ENCODE results near the gene OR51F2. TPM values are rescaled to one million over a fixed set of nuclear protein-coding genes. Genes with fewer than 3 reads are reported as not detected.
"Not testable (repeated sequence)": the region's sequence is repeated elsewhere in the genome, so short reads cannot be mapped to it uniquely, and the experiment has no call there.

OR51F2 gene
- total RNA-seq, 4 donors from 2014 or later: not detected

- H3K9me3 ChIP-seq: no peaks in the 10 kb centered on the region
- H3K27ac ChIP-seq: no peak overlapping the region
- H3K27me3 ChIP-seq: no peaks in the 10 kb centered on the region
- 24% methylated on average over 1 of the region's 1 CpG; no CpG with 5 or more reads in 1 of the 2 donors for WGBS, 2 donors
- no peaks in the 10 kb centered on the region for H3K4me1 ChIP-seq
- no peaks in the 10 kb centered on the region for H3K36me3 ChIP-seq
- intact Hi-C loops (cut with DNase I): no loop called here
- no peak for DNase-seq
- no peak overlapping the region for H3K4me3 ChIP-seq
- no peak for TF ChIP-seq CTCF (IDR thresholded peaks at IDR 0.05)
- TF ChIP-seq POLR2A (IDR thresholded peaks at IDR 0.05): no peak
Measured at GRCh38 chr11:4830346-4830745, 9.2 kb downstream of the OR51F2 start.

- intact Hi-C loops (cut with DNase I): no loop called here
- Histone ChIP-seq H3K36me3 (no peaks in the 10 kb centered on the region), H3K27ac (no peak overlapping the region), H3K4me3 (no peak overlapping the region), H3K27me3 (no peaks in the 10 kb centered on the region), H3K9me3 (no peaks in the 10 kb centered on the region), H3K4me1 (no peaks in the 10 kb centered on the region)
- DNase-seq: no peak
- TF ChIP-seq CTCF (IDR thresholded peaks at IDR 0.05): no peak
- TF ChIP-seq POLR2A (IDR thresholded peaks at IDR 0.05): no peak
- WGBS, 2 donors: 33 to 47% methylated on average over 2 of the region's 2 CpGs
Measured at GRCh38 chr11:4830909-4831308, 9.8 kb downstream of the OR51F2 start.

- no peaks in the 10 kb centered on the region for H3K4me1 ChIP-seq
- H3K27me3 ChIP-seq: no peaks in the 10 kb centered on the region
- H3K36me3 ChIP-seq: no peaks in the 10 kb centered on the region
- H3K9me3 ChIP-seq: no peaks in the 10 kb centered on the region
- 62 to 70% methylated on average over 1 to 2 of the region's 2 CpGs for WGBS, 2 donors
- H3K27ac ChIP-seq: no peak overlapping the region
- no peak for TF ChIP-seq CTCF (IDR thresholded peaks at IDR 0.05)
- TF ChIP-seq POLR2A (IDR thresholded peaks at IDR 0.05): no peak
- DNase-seq: no peak
- H3K4me3 ChIP-seq: no peak overlapping the region
- intact Hi-C loops (cut with DNase I): no loop called here
Measured at GRCh38 chr11:4839851-4840549, 18.9 kb downstream of the OR51F2 start.

- no peaks in the 10 kb centered on the region for H3K27me3 ChIP-seq
- H3K36me3 ChIP-seq: no peaks in the 10 kb centered on the region
- H3K27ac ChIP-seq: no peak within 1 kb of the TSS
- H3K4me3 ChIP-seq: no peak within 1 kb of the TSS
- TF ChIP-seq CTCF (IDR thresholded peaks at IDR 0.05) (no peak), POLR2A (IDR thresholded peaks at IDR 0.05) (no peak)
- no peak for DNase-seq
- whole genome bisulfite sequencing, 2 donors: 63 to 74% methylated on average over 9 of the region's 9 CpGs
- no peaks in the 10 kb centered on the region for H3K4me1 ChIP-seq
- H3K9me3 ChIP-seq: no peaks in the 10 kb centered on the region
- intact Hi-C loops (cut with DNase I): no loop called here
Measured at GRCh38 chr11:4848908-4849532, 27.9 kb downstream of the OR51F2 start, which contains the start of gene OR51S1. Gene OR51S1 (minus strand): TSS chr11:4849208. CDS start chr11:4849208, 0 bp downstream.

GRCh38 chr11:4851033-4851432 lies 29.9 kb downstream of the OR51F2 start:
- Histone ChIP-seq H3K4me1 (no peaks in the 10 kb centered on the region), H3K36me3 (no peaks in the 10 kb centered on the region), H3K27me3 (no peaks in the 10 kb centered on the region), H3K9me3 (no peaks in the 10 kb centered on the region), H3K27ac (no peak overlapping the region), H3K4me3 (no peak overlapping the region)
- no peak for DNase-seq
- TF ChIP-seq CTCF (IDR thresholded peaks at IDR 0.05) (no peak), POLR2A (IDR thresholded peaks at IDR 0.05) (no peak)
- intact Hi-C loops (cut with DNase I): no loop called here
- 7 to 28% methylated on average over 4 of the region's 4 CpGs for WGBS, 2 donors

- H3K4me3 ChIP-seq; intact Hi-C loops (cut with DNase I); H3K36me3 ChIP-seq; H3K4me1 ChIP-seq; H3K9me3 ChIP-seq; H3K27ac ChIP-seq; DNase-seq; H3K27me3 ChIP-seq: not testable (repeated sequence)
- WGBS, 2 donors: 72 to 100% methylated on average over 3 to 4 of the region's 7 CpGs
Measured at GRCh38 chr11:4854286-4854685, 33.2 kb downstream of the OR51F2 start.

Measured in esophagus squamous epithelium (tissue), 5 donors.